ENCODE measurements around the gene MEIS2. TPM values are rescaled to one million over a fixed set of nuclear protein-coding genes. Genes with fewer than 3 reads are reported as not detected.

The MEIS2 gene
- total RNA-seq, 1 donor from 2014 or later: 6.3 TPM

GRCh38 chr15:36903195-36903594, 197.2 kb downstream of the MEIS2 start:
- DNase-seq (ENCODE audit: low read depth in 2 of 2): no peak

DNA sequence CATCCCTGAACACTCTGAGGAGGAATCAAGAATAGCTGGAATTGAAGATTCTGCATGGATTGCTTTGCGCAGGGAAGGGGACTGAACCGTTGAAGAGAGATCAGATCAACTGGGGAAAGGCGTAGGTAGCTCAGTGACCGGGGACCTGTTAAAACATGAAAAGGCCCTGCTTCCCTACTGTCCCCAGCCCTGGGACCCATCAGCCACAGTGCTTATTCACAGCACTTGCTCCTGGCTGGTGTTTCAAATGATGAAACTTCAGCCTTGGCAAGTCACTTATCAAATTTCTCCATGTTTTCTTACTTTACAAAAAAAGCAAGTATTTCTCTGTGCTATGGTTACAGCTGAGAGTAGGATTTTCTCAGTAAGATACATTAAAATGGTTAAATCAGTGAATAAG, 199.3 kb downstream of the MEIS2 start:
- no peak for DNase-seq (ENCODE audit: low read depth in 2 of 2)

DNA sequence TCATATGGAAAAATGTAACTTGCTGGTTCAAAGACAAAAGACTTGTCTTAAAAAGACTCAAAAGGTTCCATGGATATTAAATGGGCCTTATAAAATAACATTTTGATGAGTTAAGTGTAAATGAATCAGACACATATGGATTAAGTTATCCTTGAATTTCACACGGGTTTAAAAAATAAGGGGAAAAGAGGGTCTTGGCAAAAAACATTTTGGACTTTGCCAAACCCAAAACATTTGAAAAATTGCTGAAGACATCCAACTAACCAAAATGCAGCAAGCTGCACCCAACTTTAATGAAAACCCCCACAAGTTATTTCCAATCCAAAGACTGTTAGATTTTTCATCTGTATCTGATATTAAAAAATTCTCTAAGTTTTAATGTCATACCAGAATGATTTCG, 200.7 kb downstream of the MEIS2 start:
- DNase-seq (ENCODE audit: low read depth in 2 of 2): no peak

DNA sequence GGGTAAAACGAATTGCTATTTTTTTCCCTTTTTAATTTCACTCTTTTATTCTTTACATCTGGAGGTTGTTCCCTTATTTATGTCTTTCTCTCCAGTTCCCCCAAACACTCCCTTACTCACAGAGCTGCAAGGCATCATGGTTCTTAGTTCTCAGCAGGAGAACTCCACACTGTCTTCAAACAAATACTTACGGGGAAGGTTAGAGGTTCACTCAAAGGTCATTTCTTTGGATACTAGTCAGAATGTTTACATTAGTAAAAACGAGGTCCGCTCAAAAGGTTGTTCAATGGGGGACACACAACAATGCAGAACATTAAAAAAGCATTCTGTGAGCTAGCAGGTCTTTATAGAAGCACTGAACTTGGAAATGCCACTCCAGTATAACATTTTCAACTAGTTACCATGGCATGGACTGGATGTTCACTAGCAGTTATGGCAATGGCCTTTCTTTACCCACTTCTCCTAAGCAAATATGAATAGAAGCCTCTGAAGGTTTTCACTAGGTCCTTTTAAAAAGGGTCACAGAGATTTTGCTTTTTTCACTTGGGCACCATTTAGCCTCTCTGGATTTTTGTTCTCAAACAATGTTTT, 201.7 kb downstream of the MEIS2 start:
- no peak for DNase-seq (ENCODE audit: low read depth in 2 of 2)

DNA sequence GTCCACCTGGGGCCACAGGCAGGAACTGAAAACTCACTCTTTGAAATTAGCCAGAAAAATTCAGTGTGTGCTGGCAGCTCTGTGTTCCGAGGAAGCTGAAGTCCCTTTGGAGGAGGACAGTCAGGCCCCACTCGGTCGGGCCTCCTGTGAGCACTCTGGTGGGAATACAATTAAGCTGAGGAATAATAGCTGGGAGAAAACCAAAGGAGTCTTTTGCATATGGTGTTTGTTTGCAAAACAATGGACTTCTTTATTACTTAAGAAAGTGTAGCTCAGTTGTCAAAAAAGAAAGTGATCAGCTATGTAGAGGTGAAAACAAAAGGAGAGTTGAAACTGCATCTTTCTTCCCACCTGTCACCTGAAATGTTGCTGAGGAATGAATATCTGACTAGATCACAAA, 202.5 kb downstream of the MEIS2 start:
- DNase-seq (ENCODE audit: low read depth in 2 of 2): no peak

GRCh38 chr15:36896949-36897348, 203.4 kb downstream of the MEIS2 start:
- no peak for DNase-seq (ENCODE audit: low read depth in 2 of 2)

GRCh38 chr15:36894075-36894474, 206.3 kb downstream of the MEIS2 start:
- DNase-seq (ENCODE audit: low read depth in 2 of 2): no peak

DNA sequence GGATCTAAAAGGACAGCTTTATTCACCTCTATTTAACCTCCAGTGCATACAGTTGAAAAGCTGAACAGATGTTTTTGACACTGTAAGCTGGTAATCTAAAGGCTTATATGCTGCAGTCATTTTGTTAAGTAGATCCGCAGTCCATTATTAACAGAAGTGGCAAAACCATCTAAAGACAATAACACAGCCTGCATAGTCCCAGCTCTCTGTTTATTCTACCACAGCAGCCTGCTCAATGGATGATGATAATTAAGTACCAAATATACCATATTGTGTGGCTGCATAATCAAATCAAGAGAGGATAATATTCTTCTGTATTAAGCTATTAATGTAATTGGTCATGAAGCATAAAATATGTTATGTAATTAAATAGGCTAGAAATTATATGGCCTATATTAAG, 207.1 kb downstream of the MEIS2 start:
- no peak for DNase-seq (ENCODE audit: low read depth in 2 of 2)

GRCh38 chr15:36888011-36888992, 212.0 kb downstream of the MEIS2 start:
- peak in 1 of 2 donors; percentile 23 for DNase-seq (ENCODE audit: low read depth in 2 of 2)

- peak in 1 of 2 donors; percentile 6 for DNase-seq (ENCODE audit: low read depth in 2 of 2)
These were observed 213.0 kb downstream of the MEIS2 start for GRCh38 chr15:36887214-36887961.

DNA sequence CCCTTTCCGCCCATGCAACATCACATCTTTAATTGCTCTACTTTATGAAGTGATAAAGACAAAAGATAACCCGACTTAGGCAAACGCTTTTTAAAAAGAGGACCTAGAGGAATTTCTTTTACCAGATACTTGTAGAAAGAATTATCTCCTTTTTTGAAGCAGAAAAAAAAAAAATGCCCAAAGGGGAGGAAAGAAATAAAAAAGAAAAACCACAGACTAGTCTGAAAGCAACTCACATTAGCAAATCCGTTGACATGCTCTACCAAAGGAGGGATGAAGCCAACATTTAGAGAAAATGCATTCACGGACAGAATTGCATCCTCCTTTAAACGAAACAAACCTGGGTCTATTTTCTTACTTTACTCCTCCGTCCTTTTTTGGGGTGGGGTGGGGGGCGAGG, 213.6 kb downstream of the MEIS2 start:
- DNase-seq (ENCODE audit: low read depth in 2 of 2): no peak

GRCh38 chr15:36886191-36886590, 214.2 kb downstream of the MEIS2 start:
- DNase-seq (ENCODE audit: low read depth in 2 of 2): no peak

GRCh38 chr15:36885771-36886170, 214.6 kb downstream of the MEIS2 start:
- DNase-seq (ENCODE audit: low read depth in 2 of 2): no peak

- no peak for DNase-seq (ENCODE audit: low read depth in 2 of 2)
These were observed 215.3 kb downstream of the MEIS2 start for GRCh38 chr15:36884936-36885635.

DNA sequence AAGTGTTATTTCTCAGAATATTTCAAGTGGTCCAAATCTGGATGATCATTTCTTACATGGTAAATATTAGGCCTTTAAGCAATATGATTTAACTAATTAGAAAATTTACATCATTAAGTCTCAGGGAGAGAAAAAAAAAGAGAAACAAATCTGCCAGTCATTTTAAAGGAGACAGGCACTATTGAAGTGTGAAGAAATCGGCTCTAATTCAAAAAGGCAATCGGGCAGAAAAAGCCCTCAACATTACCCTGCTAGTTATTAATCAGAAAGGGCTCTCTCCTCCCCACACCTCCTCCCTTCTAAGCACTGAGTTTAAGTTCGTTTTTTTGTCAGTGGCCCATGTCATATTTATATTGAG, 215.9 kb downstream of the MEIS2 start:
- no peak for DNase-seq (ENCODE audit: low read depth in 2 of 2)

DNA sequence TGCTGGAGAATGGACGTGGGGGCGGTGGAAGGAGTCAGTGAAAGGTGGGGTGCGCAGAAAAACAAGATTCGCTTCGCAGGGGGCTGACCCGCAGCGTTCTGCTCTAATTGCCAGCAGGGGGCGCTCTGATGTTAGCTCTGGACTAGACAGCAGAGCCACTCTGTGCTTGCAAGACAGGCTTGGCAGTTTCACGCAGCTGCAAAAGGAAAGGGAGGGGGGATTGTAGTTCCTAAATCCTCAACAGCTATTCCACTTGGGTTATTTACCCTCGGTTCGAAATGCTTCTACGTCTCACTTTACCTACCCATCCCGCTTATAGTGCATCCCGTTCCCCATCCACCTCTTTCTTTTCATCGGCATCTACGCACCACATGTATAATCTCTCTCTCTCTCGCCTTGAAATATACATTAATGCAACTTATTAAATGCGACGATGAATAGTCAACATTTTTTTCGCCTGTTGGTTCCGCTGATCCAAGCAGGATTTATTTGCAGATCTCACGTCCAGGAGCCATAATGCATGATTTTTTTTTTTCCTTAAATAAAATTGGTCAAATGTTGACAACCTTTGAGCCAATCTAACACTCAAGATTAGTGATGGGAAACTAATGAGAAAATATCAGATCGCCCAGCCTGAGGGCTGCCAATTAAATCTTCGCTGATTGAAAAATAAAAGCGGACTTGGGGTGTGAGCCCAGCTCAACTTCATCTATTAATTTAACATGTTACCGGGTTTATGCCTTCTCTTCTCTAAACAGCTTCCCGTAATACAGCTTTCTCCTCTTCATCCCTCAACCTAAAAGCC, 216.4 kb downstream of the MEIS2 start:
- peak; percentile 75 to 87 for DNase-seq (ENCODE audit: low read depth in 2 of 2)

GRCh38 chr15:36882487-36883131, 217.7 kb downstream of the MEIS2 start:
- no peak for DNase-seq (ENCODE audit: low read depth in 2 of 2)

GRCh38 chr15:36882056-36882455, 218.3 kb downstream of the MEIS2 start:
- no peak for DNase-seq (ENCODE audit: low read depth in 2 of 2)

GRCh38 chr15:36881516-36881915, 218.8 kb downstream of the MEIS2 start:
- DNase-seq (ENCODE audit: low read depth in 2 of 2): no peak

DNA sequence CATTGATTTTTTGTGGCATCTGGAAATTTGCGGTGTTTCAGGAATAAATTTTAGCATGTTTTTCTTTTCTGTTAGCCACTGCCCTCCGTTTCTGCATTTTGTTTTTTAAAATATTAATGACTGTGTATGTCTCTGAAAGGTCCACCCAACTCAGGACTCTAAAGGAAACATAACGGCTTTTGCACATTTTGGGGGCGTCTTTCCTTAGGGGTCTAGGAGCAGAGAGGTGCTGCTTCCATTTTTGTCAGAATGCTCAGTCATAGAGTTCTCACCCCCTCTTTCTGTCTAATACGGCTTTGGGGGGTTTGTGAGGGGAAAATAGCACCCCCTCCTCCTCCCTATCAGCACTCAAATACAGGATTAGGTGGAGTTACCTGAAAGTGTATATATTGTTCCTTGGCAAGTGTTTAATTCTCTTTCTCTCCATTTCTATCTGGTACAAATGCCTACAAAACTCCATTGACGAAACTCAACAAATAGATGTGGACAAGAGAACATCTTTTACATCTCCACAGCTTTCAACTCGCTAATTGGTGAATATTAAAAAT, 219.4 kb downstream of the MEIS2 start:
- no peak for DNase-seq (ENCODE audit: low read depth in 2 of 2)

All from dermis microvascular lymphatic vessel endothelial cell (primary cell).